H4 (cell line): ENCODE measurements around the gene PPFIA2. TPM values are rescaled to one million over a fixed set of nuclear protein-coding genes. Genes with fewer than 3 reads are reported as not detected.

Experiments used
- DNase-seq: peaks from one replicate; pipeline ENCODE4 v3.0.0-alpha.2; 2015; ENCODE audit warnings: low spot score
- total RNA-seq: library from RNA; depleted of rRNA; stranded (reverse); fragments of >200 nt; shearing (Covaris generic); gene quantifications from 2 replicates; pipeline ENCODE4 v1.2.3, GENCODE V29; 2014

The PPFIA2 gene
- total RNA-seq, 1 experiment from 2014 or later = 0.33 TPM

- no peak for DNase-seq
Measured at GRCh38 chr12:81546811-81547210, 212.3 kb downstream of the PPFIA2 start.

GRCh38 chr12:81543621-81544139, 215.5 kb downstream of the PPFIA2 start:
- DNase-seq = no peak

- DNase-seq = peak; percentile 65
Measured at GRCh38 chr12:81542065-81543010, 216.8 kb downstream of the PPFIA2 start.

GRCh38 chr12:81541121-81541520, 218.0 kb downstream of the PPFIA2 start:
- no peak for DNase-seq

- no peak for DNase-seq
Measured at GRCh38 chr12:81539279-81539678, 219.9 kb downstream of the PPFIA2 start.

GRCh38 chr12:81533054-81533453, 226.1 kb downstream of the PPFIA2 start:
- no peak for DNase-seq

- DNase-seq = peak; percentile 14
Measured at GRCh38 chr12:81530352-81530751, 228.8 kb downstream of the PPFIA2 start.

- peak; percentile 32 for DNase-seq
Measured at GRCh38 chr12:81520064-81520945, 238.8 kb downstream of the PPFIA2 start.

GRCh38 chr12:81518638-81519037, 240.5 kb downstream of the PPFIA2 start:
- no peak for DNase-seq

GRCh38 chr12:81517296-81517695, 241.9 kb downstream of the PPFIA2 start:
- DNase-seq = no peak

- DNase-seq = peak; percentile 90
Measured at GRCh38 chr12:81502912-81503695, 256.0 kb downstream of the PPFIA2 start.

- no peak for DNase-seq
Measured at GRCh38 chr12:81500788-81501187, 258.4 kb downstream of the PPFIA2 start.

GRCh38 chr12:81499809-81500208, 259.3 kb downstream of the PPFIA2 start:
- DNase-seq = no peak

GRCh38 chr12:81492131-81492720, 266.9 kb downstream of the PPFIA2 start:
- DNase-seq = peak; percentile 16

GRCh38 chr12:81472934-81473333, 286.2 kb downstream of the PPFIA2 start:
- no peak for DNase-seq

GRCh38 chr12:81470923-81471322, 288.2 kb downstream of the PPFIA2 start:
- DNase-seq = no peak

- peak; percentile 6 for DNase-seq
Measured at GRCh38 chr12:81468206-81468605, 290.9 kb downstream of the PPFIA2 start.

GRCh38 chr12:81465876-81466275, 293.3 kb downstream of the PPFIA2 start:
- no peak for DNase-seq

GRCh38 chr12:81465191-81465590, 294.0 kb downstream of the PPFIA2 start:
- no peak for DNase-seq

GRCh38 chr12:81461163-81461562, 298.0 kb downstream of the PPFIA2 start:
- no peak for DNase-seq
